ENCODE measurements around the gene RFNG. TPM values are rescaled to one million over a fixed set of nuclear protein-coding genes. Genes with fewer than 3 reads are reported as not detected.

Gene RFNG
- total RNA-seq, 1 experiment from 2014 or later = 43.4 TPM

- ChIA-PET POLR2A (no interaction called here), CTCF (no interaction called here)
- H3K4me3 ChIP-seq (ENCODE audit: low read depth in 2 of 2, low read length in 2 of 2) = no peak overlapping the region
- H3K27ac ChIP-seq (ENCODE audit: low read length) = no peak overlapping the region
- H3K9me3 ChIP-seq (ENCODE audit: control insufficient read depth, insufficient read depth, low read depth, low read length) = no peaks in the 10 kb centered on the region
- in situ Hi-C loops (cut with HindIII; ENCODE audit: low pct_unique_long_range_greater_than_20kb, low sequenced_read_pairs) = no loop called here
- intact Hi-C loops (cut with micrococcal nuclease; ENCODE audit: unreplicated experiment) = no loop called here
- H3K4me1 ChIP-seq (ENCODE audit: control insufficient read depth, insufficient read depth, low read length) = peaks cover 8% of the 10 kb centered on the region
- no peak for DNase-seq (ENCODE audit: low read depth, low spot score)
- H3K27me3 ChIP-seq (ENCODE audit: control insufficient read depth, insufficient read depth, low read length) = no peaks in the 10 kb centered on the region
- ATAC-seq = no peak
- TF ChIP-seq POLR2AphosphoS5 (IDR thresholded peaks at IDR 0.05; ENCODE audit: low read depth, low read length) (no peak), CTCF (IDR thresholded peaks at IDR 0.05) (no peak), SIN3A (IDR thresholded peaks at IDR 0.05; ENCODE audit: borderline replicate concordance, insufficient read depth, low read depth, low read length) (no peak), TCF7L2 (IDR thresholded peaks at IDR 0.05; ENCODE audit: low read depth, low read length) (no peak), REST (IDR thresholded peaks at IDR 0.05; ENCODE audit: insufficient read depth in 1 of 2, low read depth in 2 of 2, low read length in 1 of 2) (no peak)
- no TSS peak for BruUV-seq (replicated peaks)
- H3K36me3 ChIP-seq (ENCODE audit: control insufficient read depth, insufficient read depth, low read length) = no peaks in the 10 kb centered on the region
Observed at GRCh38 chr17:81998212-81998611, 53.4 kb downstream of the RFNG start.

Other genes starting within 250 kb of the RFNG start
- 1.6 TPM for gene GCGR, start 247.7 kb downstream of the RFNG start, total RNA-seq (2021; ENCODE audit: unreplicated experiment)
- 115 TPM for gene MCRIP1, start 218.5 kb downstream of the RFNG start, total RNA-seq (2021; ENCODE audit: unreplicated experiment)
- gene PPP1R27, start 216.8 kb downstream of the RFNG start, total RNA-seq (2021; ENCODE audit: unreplicated experiment) = not detected
- gene P4HB, start 191.3 kb downstream of the RFNG start, total RNA-seq (2021; ENCODE audit: unreplicated experiment) = 759 TPM
- 420 TPM for gene ARHGDIA, start 180.5 kb downstream of the RFNG start, total RNA-seq (2021; ENCODE audit: unreplicated experiment)
- 253 TPM for gene ALYREF, start 160.2 kb downstream of the RFNG start, total RNA-seq (2021; ENCODE audit: unreplicated experiment)
- gene ANAPC11, start 160.1 kb downstream of the RFNG start, total RNA-seq (2021; ENCODE audit: unreplicated experiment) = 218 TPM
- gene NPB, start 149.6 kb downstream of the RFNG start, total RNA-seq (2021; ENCODE audit: unreplicated experiment) = 3.9 TPM
- 91.2 TPM for gene PCYT2, start 140.4 kb downstream of the RFNG start, total RNA-seq (2021; ENCODE audit: unreplicated experiment)
- 82.5 TPM for gene SIRT7, start 133.6 kb downstream of the RFNG start, total RNA-seq (2021; ENCODE audit: unreplicated experiment)
- gene MAFG, start 124.1 kb downstream of the RFNG start, total RNA-seq (2021; ENCODE audit: unreplicated experiment) = 57.0 TPM
- gene PYCR1, start 114.5 kb downstream of the RFNG start, total RNA-seq (2021; ENCODE audit: unreplicated experiment) = 212 TPM
- gene MYADML2, start 104.6 kb downstream of the RFNG start, total RNA-seq (2021; ENCODE audit: unreplicated experiment) = not detected
- gene NOTUM, start 90.6 kb downstream of the RFNG start, total RNA-seq (2021; ENCODE audit: unreplicated experiment) = 2.0 TPM
- gene ASPSCR1, start 74.2 kb downstream of the RFNG start, total RNA-seq (2021; ENCODE audit: unreplicated experiment) = 64.7 TPM
- gene CENPX, start 28.9 kb downstream of the RFNG start, total RNA-seq (2021; ENCODE audit: unreplicated experiment) = 187 TPM
- gene LRRC45, start 28.5 kb downstream of the RFNG start, total RNA-seq (2021; ENCODE audit: unreplicated experiment) = 29.9 TPM
- 39.4 TPM for gene RAC3, start 20.1 kb downstream of the RFNG start, total RNA-seq (2021; ENCODE audit: unreplicated experiment)
- 128 TPM for gene DCXR, start 14.1 kb downstream of the RFNG start, total RNA-seq (2021; ENCODE audit: unreplicated experiment)
- 175 TPM for gene GPS1, start 87 bp upstream of the RFNG start, total RNA-seq (2021; ENCODE audit: unreplicated experiment)
- 115 TPM for gene DUS1L, start 14.0 kb upstream of the RFNG start, total RNA-seq (2021; ENCODE audit: unreplicated experiment)
- 956 TPM for gene FASN, start 46.4 kb upstream of the RFNG start, total RNA-seq (2021; ENCODE audit: unreplicated experiment)
- gene CCDC57, start 161.0 kb upstream of the RFNG start, total RNA-seq (2021; ENCODE audit: unreplicated experiment) = 63.6 TPM
- 581 TPM for gene SLC16A3, start 177.2 kb upstream of the RFNG start, total RNA-seq (2021; ENCODE audit: unreplicated experiment)
- gene CSNK1D, start 221.9 kb upstream of the RFNG start, total RNA-seq (2021; ENCODE audit: unreplicated experiment) = 234 TPM

Data from Panc1 (cell line).